Activated effector memory CD4-positive, alpha-beta T cell treated with Interleukin-2 at 50 U/mL for 16 hours (primary cell): ENCODE data around the gene APRT.
"Not testable (repeated sequence)": the region's sequence is repeated elsewhere in the genome, so short reads cannot be mapped to it uniquely, and the experiment has no call there.

ENCODE experiments used
- DNase-seq: peaks from one replicate; pipeline ENCODE4 v3.0.0-alpha.2; 2020

The APRT gene

GRCh38 chr16:88841521-88842307, 30.0 kb upstream of the APRT start:
- no peak for DNase-seq

DNA sequence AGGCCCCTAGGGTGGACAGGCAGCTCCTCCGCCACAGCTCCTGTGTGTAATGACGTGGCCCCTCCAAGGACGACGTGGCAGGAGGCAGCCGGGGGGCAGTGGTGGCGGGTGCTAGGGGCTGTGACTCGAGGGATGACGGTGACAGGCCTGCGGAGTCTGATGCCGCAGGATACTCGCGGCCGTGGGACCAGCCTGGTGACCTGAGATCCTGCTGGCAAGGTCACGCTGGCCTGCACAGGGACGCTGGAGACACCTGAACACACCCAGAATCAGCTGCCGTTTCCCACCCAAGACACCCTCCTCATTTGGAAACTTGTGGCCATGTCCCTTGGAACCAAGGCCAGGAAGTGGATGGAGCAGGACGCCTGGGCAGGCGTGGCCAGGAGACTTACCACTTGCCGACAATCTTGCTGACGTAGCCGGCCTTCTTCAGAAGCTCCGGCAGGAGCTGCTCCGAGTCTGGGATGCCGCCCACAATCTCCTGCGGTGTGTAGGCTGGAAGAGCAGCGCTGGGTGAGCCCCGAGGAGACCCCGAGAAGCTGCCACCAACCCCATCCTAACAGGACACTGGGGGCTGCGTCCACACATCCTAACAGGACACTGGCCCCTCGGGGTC, 29.0 kb upstream of the APRT start:
- DNase-seq, result no peak

DNA sequence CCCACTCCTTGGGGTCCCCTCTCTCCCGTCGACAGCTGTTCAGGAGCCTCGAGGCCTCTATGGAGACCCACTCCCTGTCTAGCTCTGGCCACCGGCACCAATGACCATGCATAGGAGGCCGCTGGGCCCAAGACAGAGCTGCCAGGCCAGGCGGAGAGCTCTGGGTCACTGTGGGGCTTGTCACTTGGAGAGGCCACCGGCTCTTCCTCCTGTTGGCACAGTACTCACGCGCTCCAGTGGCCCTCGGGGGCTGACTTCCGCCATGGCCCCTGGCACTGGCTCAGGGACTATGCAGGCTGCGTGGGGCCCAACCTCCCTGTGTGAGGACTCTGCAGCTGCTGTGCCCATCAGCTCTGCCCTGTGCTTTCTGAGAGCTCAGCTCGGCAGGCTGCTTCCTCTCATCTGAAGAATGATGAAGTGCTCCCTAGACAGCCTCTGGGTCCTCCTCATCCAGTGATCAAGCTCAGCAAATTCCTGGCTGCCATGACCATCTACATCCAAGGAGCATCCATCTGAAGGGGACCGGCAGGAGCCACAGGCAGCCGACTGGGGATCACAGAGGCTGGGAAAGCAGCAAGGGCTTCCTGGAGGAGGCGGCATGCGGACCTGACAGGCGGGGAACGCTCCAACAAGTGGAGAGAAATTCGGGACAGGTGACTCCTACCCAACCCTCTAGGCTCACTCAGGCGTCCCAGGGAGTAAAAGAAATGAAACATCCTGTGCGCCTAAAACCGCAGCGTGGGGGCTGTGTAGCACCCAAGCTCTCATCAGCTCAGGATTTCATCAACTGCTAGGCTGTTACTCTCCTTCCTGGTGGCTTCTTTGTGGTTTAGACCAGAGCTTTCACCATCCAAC, 28.2 kb upstream of the APRT start:
- no peak for DNase-seq

DNA sequence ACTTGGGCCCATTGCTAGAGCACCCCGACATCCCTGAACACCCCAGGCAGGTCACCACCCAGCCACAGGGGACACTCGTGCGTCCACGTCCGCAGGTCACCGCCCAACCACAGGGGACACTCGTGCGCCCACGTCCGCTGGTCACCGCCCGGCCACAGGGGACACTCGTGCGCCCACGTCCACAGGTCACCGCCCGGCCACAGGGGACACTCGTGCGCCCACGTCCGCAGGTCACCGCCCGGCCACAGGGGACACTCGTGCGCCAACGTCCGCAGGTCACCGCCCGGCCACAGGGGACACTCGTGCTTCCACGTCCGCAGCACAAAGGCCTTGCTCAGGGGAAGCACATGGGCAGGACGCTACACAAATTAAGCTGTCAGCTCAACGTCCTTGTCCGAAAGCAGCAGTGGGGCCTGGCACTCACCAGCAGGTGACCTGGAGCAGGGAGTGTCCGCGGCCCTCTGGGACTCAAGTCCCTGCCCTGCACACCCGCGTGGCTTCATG, 27.4 kb upstream of the APRT start:
- DNase-seq, result no peak

GRCh38 chr16:88838566-88838965, 26.8 kb upstream of the APRT start:
- no peak for DNase-seq

DNA sequence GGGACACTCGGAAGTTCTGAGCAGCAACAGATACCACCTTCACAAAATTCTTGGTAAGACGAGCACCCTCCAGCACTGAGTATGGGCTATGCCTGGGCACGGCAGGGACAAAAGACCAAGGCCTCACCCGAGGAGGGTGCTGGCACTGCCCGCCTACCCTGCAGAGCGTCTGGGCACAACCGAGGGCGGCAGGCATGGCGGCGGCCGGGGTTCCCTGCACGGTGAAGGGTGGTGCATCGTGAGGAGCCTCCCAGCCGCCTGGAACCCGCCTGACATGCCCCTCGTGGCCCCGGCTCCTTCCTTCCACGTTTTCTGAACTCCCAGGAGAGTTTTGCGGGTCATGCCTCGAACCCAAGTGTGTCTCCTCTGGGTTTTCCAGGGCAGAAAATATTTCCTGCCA, 26.1 kb upstream of the APRT start:
- DNase-seq, result no peak

- no peak for DNase-seq
These were observed 25.1 kb upstream of the APRT start for GRCh38 chr16:88836791-88837190.

DNA sequence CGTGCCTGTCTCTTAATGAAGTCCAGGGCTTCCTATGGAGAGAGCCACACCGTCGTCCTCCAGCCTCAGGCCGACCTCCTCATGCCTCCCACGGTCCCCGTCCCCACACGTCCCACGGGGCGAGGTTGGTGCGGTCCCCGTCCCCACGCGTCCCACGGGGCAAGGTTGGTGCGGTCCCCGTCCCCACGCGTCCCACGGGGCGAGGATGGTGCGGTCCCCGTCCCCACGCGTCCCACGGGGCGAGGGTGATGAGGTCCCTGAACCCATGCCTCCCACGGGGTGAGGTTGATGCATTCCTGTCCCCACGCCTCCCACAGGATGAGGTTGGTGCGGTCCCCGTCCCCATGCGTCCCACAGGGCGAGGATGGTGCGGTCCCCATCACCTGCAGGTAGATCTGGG, 24.1 kb upstream of the APRT start:
- no peak for DNase-seq

GRCh38 chr16:88835383-88835782, 23.7 kb upstream of the APRT start:
- no peak for DNase-seq

DNA sequence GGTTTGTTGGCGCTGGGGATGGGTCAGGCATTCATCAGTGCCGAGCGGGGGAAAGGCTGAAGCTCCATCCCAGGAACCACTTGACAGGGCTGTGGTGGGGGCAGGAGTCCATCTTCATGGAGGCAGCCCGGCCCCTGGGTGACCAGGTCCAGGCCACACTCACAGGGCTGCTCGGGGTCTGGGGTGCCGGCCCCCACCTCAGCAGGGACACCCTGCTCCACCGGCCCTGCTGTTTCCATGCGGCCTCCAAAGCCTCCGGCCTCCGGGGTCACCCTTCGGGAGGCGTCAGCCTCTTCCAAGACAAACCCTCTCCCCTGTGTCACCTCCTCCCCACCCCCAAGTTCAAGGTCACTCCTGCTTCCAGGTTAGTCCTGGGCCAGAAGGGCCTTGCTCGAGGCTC, 22.9 kb upstream of the APRT start:
- no peak for DNase-seq

DNA sequence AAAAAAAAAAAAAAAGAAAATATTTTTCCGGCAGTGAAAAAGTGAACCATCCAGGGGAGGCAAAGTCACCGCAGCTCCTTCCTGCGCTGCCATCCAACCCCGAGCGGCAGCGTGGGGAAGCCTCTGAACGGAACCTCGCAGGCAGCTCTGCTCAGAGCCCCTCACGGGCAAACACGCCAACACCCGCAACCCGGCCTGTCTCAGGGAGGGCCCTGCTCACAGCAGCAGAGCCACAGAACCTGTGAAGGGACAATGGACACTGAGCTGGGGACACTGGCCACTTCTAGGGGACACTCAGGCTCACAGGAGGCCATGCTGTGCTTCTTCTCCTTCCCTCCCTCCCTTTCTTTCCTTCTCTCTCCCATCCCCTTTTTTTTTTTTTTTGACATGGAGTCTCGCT, 21.4 kb upstream of the APRT start:
- no peak for DNase-seq

DNA sequence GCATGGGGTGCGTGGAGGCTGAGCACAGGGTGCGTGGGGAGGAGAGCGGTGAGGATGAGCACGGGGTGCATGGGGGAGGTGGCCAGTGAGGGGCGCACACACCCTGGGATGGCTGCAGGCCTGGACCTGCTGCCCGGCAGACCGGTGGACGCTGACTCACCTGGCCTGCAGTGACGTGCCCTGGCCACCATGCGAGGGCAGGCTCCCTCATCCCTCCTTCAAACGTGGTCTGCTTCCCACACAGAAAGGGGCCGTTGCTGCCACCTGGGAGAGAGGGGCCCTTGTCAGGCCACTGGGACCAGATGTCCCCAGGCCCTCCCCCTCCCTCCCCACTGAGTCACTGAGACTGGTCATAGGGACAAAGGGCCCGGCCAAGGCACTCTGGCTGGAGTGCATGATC, 20.1 kb upstream of the APRT start:
- DNase-seq, result no peak

DNA sequence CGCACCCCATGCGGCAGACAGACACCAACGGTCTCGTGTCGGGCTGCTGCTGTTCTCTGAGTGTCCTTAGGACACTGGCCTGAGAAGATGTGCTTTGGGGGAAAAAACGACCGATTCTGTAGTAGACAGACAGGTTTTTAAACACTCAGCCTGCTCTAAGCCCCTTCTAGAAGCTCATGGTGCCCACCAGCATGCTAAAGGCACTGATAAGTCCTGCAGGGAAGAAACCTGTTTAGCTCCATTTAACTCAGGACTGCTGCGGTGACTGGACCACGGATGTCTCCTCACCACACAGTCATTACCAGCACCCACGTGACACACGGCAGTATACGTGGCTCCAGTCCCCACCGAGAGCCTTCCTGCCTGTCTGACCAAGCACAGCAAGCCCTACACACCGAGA, 19.1 kb upstream of the APRT start:
- DNase-seq, result no peak

DNA sequence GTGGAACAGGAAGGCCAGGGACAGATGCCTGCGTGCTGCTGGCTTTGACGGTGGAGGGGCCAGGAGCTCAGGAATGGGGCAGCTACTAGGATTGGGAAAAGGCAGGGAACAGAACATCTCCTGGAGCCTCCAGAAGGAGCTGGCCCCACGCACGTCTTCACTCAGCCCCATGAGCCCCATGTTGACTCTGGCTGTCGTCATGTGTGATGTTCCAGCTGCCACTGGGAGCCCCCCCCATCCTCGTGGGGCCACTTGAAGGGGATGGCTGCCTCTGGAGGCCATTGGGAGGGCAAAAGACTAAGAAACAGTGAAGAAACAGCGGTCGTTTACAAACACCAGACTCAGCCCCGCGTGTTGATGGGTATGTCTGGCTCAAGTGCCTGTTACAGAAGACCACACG, 18.5 kb upstream of the APRT start:
- no peak for DNase-seq

- DNase-seq, result no peak
These were observed 17.0 kb upstream of the APRT start for GRCh38 chr16:88828711-88829110.

- no peak for DNase-seq
These were observed 16.0 kb upstream of the APRT start for GRCh38 chr16:88827727-88828126.

- no peak for DNase-seq
These were observed 14.5 kb upstream of the APRT start for GRCh38 chr16:88826070-88826840.

DNA sequence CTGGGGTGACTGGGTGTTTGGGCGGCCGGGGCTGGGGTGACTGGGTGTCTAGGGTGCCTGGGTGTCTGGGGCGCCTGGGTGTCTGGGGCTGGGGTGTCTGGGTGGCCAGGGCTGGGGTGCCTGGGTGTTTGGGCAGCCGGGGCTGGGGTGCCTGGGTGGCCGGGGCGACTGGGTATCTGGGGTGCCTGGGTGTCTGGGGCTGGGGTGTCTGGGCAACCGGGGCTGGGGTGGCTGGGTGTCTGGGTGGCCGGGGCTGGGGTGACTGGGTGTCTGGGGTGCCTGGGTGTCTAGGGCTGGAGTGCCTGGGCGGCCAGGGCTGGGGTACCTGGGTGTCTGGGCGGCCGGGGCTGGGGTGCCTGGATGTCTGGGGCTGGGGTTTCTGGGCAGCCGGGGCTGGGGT, 13.4 kb upstream of the APRT start:
- DNase-seq, result no peak

DNA sequence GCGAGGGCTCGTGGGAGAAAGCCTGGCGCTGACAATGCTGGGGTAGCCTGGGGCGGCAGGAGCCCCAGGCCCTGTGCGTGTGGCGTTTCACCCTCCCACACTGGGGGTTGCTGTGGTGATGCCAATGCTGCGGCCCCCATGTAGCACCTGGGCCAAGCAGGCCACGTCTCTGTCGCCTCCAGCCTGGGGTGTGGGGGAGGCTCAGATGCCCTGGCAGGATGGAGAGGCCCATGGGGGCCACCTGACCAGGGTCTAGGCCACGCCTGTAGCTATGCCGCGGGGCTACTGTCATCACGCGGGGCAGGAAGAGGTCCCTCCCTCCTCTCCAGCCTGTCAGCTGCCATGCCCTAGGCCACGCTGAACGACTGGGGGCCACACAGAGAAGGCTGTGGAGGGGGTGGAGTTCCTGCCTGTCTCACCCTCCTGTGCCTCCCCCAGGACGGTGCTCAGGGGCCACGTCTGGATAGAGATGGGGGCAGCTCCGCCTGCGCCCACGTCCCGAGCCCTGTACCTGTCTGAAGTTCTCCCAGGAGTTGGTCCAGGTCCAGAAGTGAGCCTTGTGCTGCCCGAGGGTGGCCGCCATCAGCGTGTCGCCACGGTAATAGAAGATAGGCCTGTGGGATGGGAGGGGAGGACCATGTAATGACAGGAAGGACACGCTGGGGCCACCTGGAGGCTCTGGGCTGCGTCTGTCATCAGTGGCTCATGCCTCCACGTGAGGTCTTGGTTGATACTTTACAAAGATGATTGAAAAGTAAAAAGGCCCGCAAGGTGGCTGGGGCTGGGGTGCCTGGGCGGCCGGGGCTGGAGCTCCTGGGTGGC, 12.7 kb upstream of the APRT start:
- no peak for DNase-seq

- not testable (repeated sequence) for DNase-seq
These were observed 11.9 kb upstream of the APRT start for GRCh38 chr16:88823646-88824045.

GRCh38 chr16:88822281-88823040, 10.7 kb upstream of the APRT start:
- DNase-seq, result no peak
